Astrocyte (in vitro differentiated cells and primary cell): Measurements from ENCODE around the gene RAMAC. TPM values are rescaled to one million over a fixed set of nuclear protein-coding genes. Genes with fewer than 3 reads are reported as not detected.

Experiments used
- DNase-seq: peaks from one replicate; pipeline ENCODE4 v3.0.0-alpha.2; 2010; ENCODE audit warnings: low read depth
- FAIRE-seq: peaks from 2 replicates; lab custom pipeline; 2011; peaks lifted over from hg19 to GRCh38; lab: Jason Lieb, UNC
- H2AFZ ChIP-seq: 2 replicates; pipeline ENCODE4 v1.6.0; 2012; ENCODE audit warnings: low read depth, low read length, inconsistent platforms
- H3K27ac ChIP-seq: 2 replicates; pipeline ENCODE4 v1.5.1; 2011; ENCODE audit warnings: low read depth, low read length, inconsistent platforms
- H3K27me3 ChIP-seq: 2 replicates; pipeline ENCODE4 v1.6.0; 2011; ENCODE audit warnings: low read length, inconsistent platforms; ENCODE audit not compliant: insufficient read depth
- H3K36me3 ChIP-seq: 2 replicates; pipeline ENCODE4 v1.5.1; 2011; ENCODE audit warnings: low read length, inconsistent platforms; ENCODE audit not compliant: insufficient read depth
- H3K4me1 ChIP-seq: 2 replicates; pipeline ENCODE4 v1.5.1; 2011; ENCODE audit warnings: low read length, inconsistent platforms; ENCODE audit not compliant: insufficient read depth
- H3K4me2 ChIP-seq: 2 replicates; pipeline ENCODE4 v1.6.0; 2012; ENCODE audit warnings: low read length, inconsistent platforms
- H3K4me3 ChIP-seq: 2 replicates; pipeline ENCODE4 v1.5.1; 2011; ENCODE audit warnings: low read depth, mild to moderate bottlenecking, low read length, inconsistent platforms; ENCODE audit not compliant: insufficient read depth
- H3K79me2 ChIP-seq: 2 replicates; pipeline ENCODE4 v1.6.0; 2012; ENCODE audit warnings: mild to moderate bottlenecking, low read length, inconsistent platforms; ENCODE audit not compliant: insufficient read depth
- H3K9ac ChIP-seq: 2 replicates; pipeline ENCODE4 v1.6.0; 2012; ENCODE audit warnings: mild to moderate bottlenecking, low read length, inconsistent platforms
- H3K9me3 ChIP-seq: 2 replicates; pipeline ENCODE4 v1.5.1; 2012; ENCODE audit warnings: low read depth, mild to moderate bottlenecking, low read length, inconsistent platforms; ENCODE audit not compliant: insufficient read depth
- H4K20me1 ChIP-seq: 2 replicates; pipeline ENCODE4 v1.6.0; 2012; ENCODE audit warnings: low read length, inconsistent platforms; ENCODE audit not compliant: insufficient read depth
- H3K27ac Mint-ChIP-seq: one replicate; pipeline ENCODE4 v1.8.0; 2021; ENCODE audit warnings: mild to moderate bottlenecking, mixed read lengths; ENCODE audit not compliant: unreplicated experiment
- H3K27me3 Mint-ChIP-seq: one replicate; pipeline ENCODE4 v1.8.0; 2021; ENCODE audit warnings: low read depth, mixed read lengths; ENCODE audit not compliant: unreplicated experiment
- H3K36me3 Mint-ChIP-seq: one replicate; pipeline ENCODE4 v1.8.0; 2021; ENCODE audit warnings: low read depth, mixed read lengths; ENCODE audit not compliant: unreplicated experiment
- H3K4me1 Mint-ChIP-seq: one replicate; pipeline ENCODE4 v1.8.0; 2021; ENCODE audit warnings: low read depth, mixed read lengths; ENCODE audit not compliant: unreplicated experiment
- H3K4me3 Mint-ChIP-seq: one replicate; pipeline ENCODE4 v1.8.0; 2021; ENCODE audit warnings: mild to moderate bottlenecking, moderate library complexity, mixed read lengths; ENCODE audit not compliant: unreplicated experiment
- H3K9me3 Mint-ChIP-seq: one replicate; pipeline ENCODE4 v1.8.0; 2021; ENCODE audit warnings: mild to moderate bottlenecking, mixed read lengths; ENCODE audit not compliant: unreplicated experiment
- CTCF ChIP-seq: IDR thresholded peaks from 2 replicates; pipeline ENCODE4 v1.5.1; 2011; ENCODE audit warnings: low read depth, mild to moderate bottlenecking, inconsistent platforms, low read length, moderate library complexity; ENCODE audit not compliant: insufficient read depth
- EZH2 ChIP-seq: IDR thresholded peaks from 2 replicates; pipeline ENCODE4 v1.6.1; 2012; ENCODE audit warnings: mild to moderate bottlenecking, low read length, inconsistent platforms; ENCODE audit not compliant: insufficient read depth
- total RNA-seq: library from RNA; stranded (reverse); gene quantifications from 2 replicates; pipeline ENCODE4 v1.2.1, GENCODE V29; 2021

The RAMAC gene
- total RNA-seq, 1 donor from 2014 or later, result 44.4 TPM

GRCh38 chr15:83010709-83011270 is 24.8 kb downstream of the RAMAC start:
- Histone ChIP-seq H3K4me1 (peaks cover 14% of the 10 kb centered on the region), H3K4me2 (peak overlapping the region; percentile 90), H3K9ac (peak overlapping the region; percentile 87), H4K20me1 (peaks cover 7% of the 10 kb centered on the region), H3K27ac (peak overlapping the region; percentile 69), H2AFZ (peak overlapping the region; percentile 76), H3K79me2 (peaks cover 21% of the 10 kb centered on the region), H3K9me3 (no peaks in the 10 kb centered on the region), H3K36me3 (peaks cover 9% of the 10 kb centered on the region), H3K27me3 (no peaks in the 10 kb centered on the region), H3K4me3 (peak overlapping the region; percentile 97)
- Mint-ChIP-seq H3K4me3 (peak overlapping the region; percentile 98), H3K27me3 (no peaks in the 10 kb centered on the region), H3K4me1 (peaks cover 12% of the 10 kb centered on the region), H3K36me3 (peaks cover 8% of the 10 kb centered on the region), H3K9me3 (peaks cover 3% of the 10 kb centered on the region), H3K27ac (peak overlapping the region; percentile 73)
- DNase-seq (peak; percentile 49), FAIRE-seq (no peak)
- TF ChIP-seq EZH2 (no peak), CTCF (peak; percentile 84)

- FAIRE-seq (no peak), DNase-seq (peak; percentile 79)
- peaks cover 7% of the 10 kb centered on the region for H4K20me1 ChIP-seq
- peak within 1 kb of the TSS; percentile 90 for H3K4me2 ChIP-seq
- peak within 1 kb of the TSS; percentile 98 for H3K4me3 Mint-ChIP-seq
- H3K9ac ChIP-seq, result peak within 1 kb of the TSS; percentile 87
- H3K27me3 Mint-ChIP-seq, result no peaks in the 10 kb centered on the region
- peak within 1 kb of the TSS; percentile 69 for H3K27ac ChIP-seq
- H3K36me3 Mint-ChIP-seq, result peaks cover 5% of the 10 kb centered on the region
- peaks cover 21% of the 10 kb centered on the region for H3K79me2 ChIP-seq
- no peaks in the 10 kb centered on the region for H3K27me3 ChIP-seq
- peaks cover 9% of the 10 kb centered on the region for H3K36me3 ChIP-seq
- TF ChIP-seq CTCF, result peak; percentile 38
- no peak for TF ChIP-seq EZH2
- no peaks in the 10 kb centered on the region for H3K9me3 ChIP-seq
- peaks cover 14% of the 10 kb centered on the region for H3K4me1 ChIP-seq
- peak within 1 kb of the TSS; percentile 97 for H3K4me3 ChIP-seq
- H3K27ac Mint-ChIP-seq, result peak within 1 kb of the TSS; percentile 73
- peaks cover 12% of the 10 kb centered on the region for H3K4me1 Mint-ChIP-seq
- H3K9me3 Mint-ChIP-seq, result peaks cover 3% of the 10 kb centered on the region
- peak within 1 kb of the TSS; percentile 91 for H2AFZ ChIP-seq
These were observed 25.5 kb downstream of the RAMAC start, which contains the start of gene C15orf40 for GRCh38 chr15:83011271-83012075. Gene C15orf40, minus strand, starts transcription at chr15:83011639. Its CDS starts 32 bp downstream, at chr15:83011607.
